Erythroblast (primary cell): Measurements from ENCODE around the gene ZNF581.

Experiments used
- GATA1 ChIP-seq: IDR thresholded peaks from 2 replicates; pipeline ENCODE4 v1.6.1; 2011; ENCODE audit warnings: low read depth, mild to moderate bottlenecking, control low read depth, low read length, moderate library complexity
- POLR2A ChIP-seq: IDR thresholded peaks from 2 replicates; pipeline ENCODE4 v1.6.1; 2011; ENCODE audit warnings: mild to moderate bottlenecking, low read length

DNA sequence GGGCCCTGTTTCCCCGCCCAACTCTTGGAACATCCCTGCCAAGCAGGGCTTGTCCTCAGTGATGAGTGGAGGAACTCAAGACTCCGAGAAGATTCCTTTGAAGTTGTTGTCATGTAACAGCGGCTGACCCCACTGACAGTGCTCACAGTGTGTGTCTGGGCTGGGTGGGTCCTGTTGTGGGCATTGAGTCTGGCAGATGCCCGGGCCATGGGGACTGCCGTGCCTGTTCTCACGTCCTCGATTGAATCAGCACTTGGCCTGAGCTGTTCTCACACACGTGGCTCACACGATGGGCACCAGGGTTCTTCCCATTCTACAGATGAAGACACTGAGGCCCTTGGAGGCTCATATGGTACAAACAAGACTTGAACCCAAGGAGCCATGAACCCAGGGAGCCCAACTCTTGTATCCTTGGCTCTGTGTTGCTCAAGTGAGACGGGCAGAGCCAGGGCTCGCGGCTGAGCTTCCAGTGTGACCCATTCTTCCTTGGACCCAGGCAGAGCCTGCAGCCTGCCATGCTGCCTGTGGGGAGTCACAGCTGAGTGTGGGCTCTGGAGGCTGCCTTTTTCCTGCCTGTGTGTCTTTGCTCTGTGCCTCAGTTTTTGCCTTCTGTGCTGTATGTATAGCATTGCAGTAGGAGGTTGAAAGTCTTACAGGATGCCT, 23.0 kb downstream of the ZNF581 start:
- TF ChIP-seq POLR2A = no peak
- no peak for TF ChIP-seq GATA1
